GM12892 (cell line): ENCODE measurements around the gene TMEM60.

Experiments used
- POLR2A ChIP-seq: IDR thresholded peaks from 2 replicates; pipeline ENCODE4 v1.6.1; 2011; ENCODE audit warnings: low read depth, low read length, control low read depth
- POLR2AphosphoS5 ChIP-seq: IDR thresholded peaks from 2 replicates; pipeline ENCODE4 v1.6.1; 2011; ENCODE audit warnings: low read depth, low read length, control low read depth
- TAF1 ChIP-seq: IDR thresholded peaks from 2 replicates; pipeline ENCODE4 v1.6.1; 2011; ENCODE audit warnings: low read depth, mild to moderate bottlenecking, control low read depth, low read length, borderline replicate concordance

DNA sequence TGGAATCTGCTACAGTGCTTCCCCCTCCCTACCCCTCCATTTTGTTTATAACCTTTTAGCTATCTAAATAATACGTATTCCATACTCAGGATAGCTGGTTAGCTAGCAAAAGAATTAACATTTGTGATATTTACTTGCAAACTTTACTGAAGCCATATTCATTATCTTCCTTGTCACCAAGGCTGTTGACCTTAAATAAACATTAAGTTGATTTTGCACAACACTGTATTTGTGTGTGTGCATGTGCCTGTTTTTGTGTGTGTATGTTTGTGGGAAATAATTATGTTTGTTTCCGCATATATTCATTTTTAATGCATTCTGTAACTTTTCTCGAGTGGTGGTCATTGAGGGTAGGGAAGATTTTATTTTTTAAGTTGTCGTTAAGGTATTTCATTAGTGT is 15.9 kb downstream of the TMEM60 start:
- TF ChIP-seq TAF1 (no peak), POLR2A (no peak), POLR2AphosphoS5 (no peak)
